Stimulated activated CD4-positive, alpha-beta T cell treated with anti-CD3 and anti-CD28 coated beads, TNF-alpha, amount 100 ng/mL, for 24 hours (primary cell): ENCODE measurements around the gene PHRF1.

Source experiments
- DNase-seq, 3 experiments: peaks; one replicate each; pipeline ENCODE4 v3.0.0-alpha.2; 2020; ENCODE audit warnings: low read depth in 3 of 3

Gene PHRF1

GRCh38 chr11:556662-557256, 19.5 kb upstream of the PHRF1 start:
- DNase-seq: no peak

GRCh38 chr11:557328-558132, 18.7 kb upstream of the PHRF1 start:
- no peak for DNase-seq

GRCh38 chr11:558503-558902, 17.8 kb upstream of the PHRF1 start:
- DNase-seq: no peak

GRCh38 chr11:559020-559620, 17.1 kb upstream of the PHRF1 start:
- DNase-seq: no peak

GRCh38 chr11:559712-560304, 16.5 kb upstream of the PHRF1 start:
- DNase-seq: no peak

- DNase-seq: peak; percentile 90 to 96 (median 91)
These were observed 15.7 kb upstream of the PHRF1 start, which contains the start of the genes LMNTD2 and RASSF7 for GRCh38 chr11:560305-561147. TSS of gene LMNTD2 (minus strand) at chr11:560738. CDS start at chr11:560716, 22 bp downstream. TSS of gene RASSF7 (plus strand) at chr11:560970. CDS start at chr11:561769, 799 bp downstream.

GRCh38 chr11:561148-562003, 14.9 kb upstream of the PHRF1 start:
- DNase-seq: no peak

- no peak for DNase-seq
These were observed 14.1 kb upstream of the PHRF1 start for GRCh38 chr11:562046-562645.

GRCh38 chr11:563066-563811, 13.0 kb upstream of the PHRF1 start:
- DNase-seq: no peak

GRCh38 chr11:563812-564578, 12.3 kb upstream of the PHRF1 start:
- no peak for DNase-seq

GRCh38 chr11:565921-566509, 10.3 kb upstream of the PHRF1 start:
- DNase-seq: no peak

- no peak for DNase-seq
These were observed 9.2 kb upstream of the PHRF1 start for GRCh38 chr11:567011-567628.

- DNase-seq: no peak
These were observed 8.5 kb upstream of the PHRF1 start for GRCh38 chr11:567629-568292.

GRCh38 chr11:568306-569157, 7.7 kb upstream of the PHRF1 start:
- peak; percentile 71 to 91 (median 79) for DNase-seq

- DNase-seq: no peak
These were observed 6.9 kb upstream of the PHRF1 start for GRCh38 chr11:569158-569885.

GRCh38 chr11:571802-572185, 4.5 kb upstream of the PHRF1 start:
- DNase-seq: no peak
